Measurements from ENCODE around the gene SAMD3. TPM values are rescaled to one million over a fixed set of nuclear protein-coding genes. Genes with fewer than 3 reads are reported as not detected.

The SAMD3 gene
- total and polyA plus RNA-seq, 2 donors (not counting 3 experiments of a cell fraction or from before 2014, with no cell fraction given), result not detected

DNA sequence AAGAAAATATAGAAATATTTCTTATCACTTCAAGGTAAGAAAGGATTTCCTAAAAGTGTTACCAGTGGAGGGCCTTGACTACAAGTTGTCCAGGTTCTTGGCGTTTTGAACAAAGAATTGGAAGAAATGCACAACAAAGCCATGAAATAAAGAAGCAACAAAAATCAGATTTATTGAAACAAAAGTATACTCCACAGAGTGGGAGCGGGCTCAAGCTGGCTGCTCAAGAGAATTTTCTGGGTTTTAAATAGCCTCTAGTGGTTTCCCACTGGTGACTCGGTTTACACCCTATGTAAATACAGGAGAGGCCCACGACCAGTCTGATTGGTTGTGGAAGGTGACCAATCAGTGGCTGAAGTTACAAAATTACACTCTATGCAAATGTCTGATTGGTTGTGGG lies 64.2 kb downstream of the SAMD3 start:
- Histone ChIP-seq H3K4me2 (ENCODE audit: insufficient read depth, low read length) (no peak overlapping the region), H2AFZ (ENCODE audit: low read depth, low read length) (no peak overlapping the region), H3K9ac (replicated peaks; ENCODE audit: extremely low read depth, insufficient read depth, low read length) (no peak overlapping the region), H3K27ac (ENCODE audit: insufficient read depth, low read depth, low read length) (no peak overlapping the region), H3K9me1 (replicated peaks; ENCODE audit: control insufficient read depth, extremely low read depth, insufficient read depth, low read length) (no peaks in the 10 kb centered on the region), H3K9me3 (replicated peaks; ENCODE audit: control insufficient read depth, insufficient read depth, low read length) (no peaks in the 10 kb centered on the region), H3K27me3 (ENCODE audit: control insufficient read depth in 2 of 2, insufficient read depth in 2 of 2, low read length in 2 of 2) (peaks cover 2 to 7% of the 10 kb centered on the region in 2 experiments), H3K79me2 (ENCODE audit: control insufficient read depth, insufficient read depth, low read length) (no peaks in the 10 kb centered on the region), H3K4me1 (ENCODE audit: control insufficient read depth, extremely low read depth, insufficient read depth, low read length) (no peaks in the 10 kb centered on the region), H4K20me1 (replicated peaks; ENCODE audit: control insufficient read depth, extremely low read depth, insufficient read depth, low read length) (no peaks in the 10 kb centered on the region), H3K36me3 (ENCODE audit: control insufficient read depth in 2 of 2, extremely low read depth in 1 of 2, insufficient read depth in 2 of 2, low read length in 2 of 2) (no peaks in the 10 kb centered on the region), H3K4me3 (replicated peaks in 1 of 3; ENCODE audit: insufficient read depth in 1 of 3, low read depth in 1 of 3, low read length in 3 of 3) (no peak overlapping the region)
- ChIA-PET POLR2A (no interaction called here), CTCF (no interaction called here)
- intact Hi-C loops (cut with micrococcal nuclease), result no loop called here
- dilution Hi-C loops (cut with MboI; ENCODE audit: extremely low pct_ligation_motif_present, low sequenced_read_pairs), result no loop called here
- FAIRE-seq (no peak), DNase-seq (ENCODE audit: low read depth, low spot score) (no peak)
- TF ChIP-seq, protein P1, sequence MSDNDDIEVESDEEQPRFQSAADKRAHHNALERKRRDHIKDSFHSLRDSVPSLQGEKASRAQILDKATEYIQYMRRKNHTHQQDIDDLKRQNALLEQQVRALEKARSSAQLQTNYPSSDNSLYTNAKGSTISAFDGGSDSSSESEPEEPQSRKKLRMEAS (IDR thresholded peaks at IDR 0.05; ENCODE audit: insufficient read depth, insufficient read length), result no peak
- TF ChIP-seq, protein P2, sequence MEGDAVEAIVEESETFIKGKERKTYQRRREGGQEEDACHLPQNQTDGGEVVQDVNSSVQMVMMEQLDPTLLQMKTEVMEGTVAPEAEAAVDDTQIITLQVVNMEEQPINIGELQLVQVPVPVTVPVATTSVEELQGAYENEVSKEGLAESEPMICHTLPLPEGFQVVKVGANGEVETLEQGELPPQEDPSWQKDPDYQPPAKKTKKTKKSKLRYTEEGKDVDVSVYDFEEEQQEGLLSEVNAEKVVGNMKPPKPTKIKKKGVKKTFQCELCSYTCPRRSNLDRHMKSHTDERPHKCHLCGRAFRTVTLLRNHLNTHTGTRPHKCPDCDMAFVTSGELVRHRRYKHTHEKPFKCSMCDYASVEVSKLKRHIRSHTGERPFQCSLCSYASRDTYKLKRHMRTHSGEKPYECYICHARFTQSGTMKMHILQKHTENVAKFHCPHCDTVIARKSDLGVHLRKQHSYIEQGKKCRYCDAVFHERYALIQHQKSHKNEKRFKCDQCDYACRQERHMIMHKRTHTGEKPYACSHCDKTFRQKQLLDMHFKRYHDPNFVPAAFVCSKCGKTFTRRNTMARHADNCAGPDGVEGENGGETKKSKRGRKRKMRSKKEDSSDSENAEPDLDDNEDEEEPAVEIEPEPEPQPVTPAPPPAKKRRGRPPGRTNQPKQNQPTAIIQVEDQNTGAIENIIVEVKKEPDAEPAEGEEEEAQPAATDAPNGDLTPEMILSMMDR (IDR thresholded peaks at IDR 0.05; ENCODE audit: extremely low read depth in 1 of 2, insufficient read depth in 1 of 2, low read depth in 1 of 2, low read length in 2 of 2), result no peak
- no TSS peak for BruUV-seq (replicated peaks)

DNA sequence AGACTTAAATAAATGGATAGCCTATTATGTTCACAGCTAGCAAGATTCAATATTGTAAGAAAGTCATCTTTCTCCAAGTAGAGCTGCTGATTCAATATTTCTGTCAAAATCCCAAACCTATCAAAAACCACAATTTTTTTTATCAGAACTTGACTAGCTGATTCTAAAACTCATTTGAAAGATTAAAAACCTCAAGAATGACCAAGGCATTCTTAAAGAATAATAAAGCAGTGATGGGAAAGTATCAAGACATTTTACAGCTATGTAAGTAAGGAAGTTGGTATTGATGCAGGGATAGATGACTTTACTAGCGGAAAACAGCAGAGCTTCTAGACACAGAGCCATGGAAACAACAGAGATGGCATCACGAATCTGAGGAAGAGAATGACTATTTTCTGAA lies 64.7 kb downstream of the SAMD3 start:
- H4K20me1 ChIP-seq (replicated peaks; ENCODE audit: control insufficient read depth, extremely low read depth, insufficient read depth, low read length), result no peaks in the 10 kb centered on the region
- no peaks in the 10 kb centered on the region for H3K36me3 ChIP-seq (ENCODE audit: control insufficient read depth in 2 of 2, extremely low read depth in 1 of 2, insufficient read depth in 2 of 2, low read length in 2 of 2)
- no peaks in the 10 kb centered on the region for H3K79me2 ChIP-seq (ENCODE audit: control insufficient read depth, insufficient read depth, low read length)
- ChIA-PET POLR2A (no interaction called here), CTCF (no interaction called here)
- no peak overlapping the region for H3K9ac ChIP-seq (replicated peaks; ENCODE audit: extremely low read depth, insufficient read depth, low read length)
- TF ChIP-seq JUN (IDR thresholded peaks at IDR 0.05; ENCODE audit: borderline replicate concordance, insufficient read depth, insufficient read length, low read depth) (no peak), EZH2 (IDR thresholded peaks at IDR 0.05; ENCODE audit: borderline replicate concordance, low read depth, low read length, severe bottlenecking) (no peak)
- H3K9me1 ChIP-seq (replicated peaks; ENCODE audit: control insufficient read depth, extremely low read depth, insufficient read depth, low read length), result no peaks in the 10 kb centered on the region
- intact Hi-C loops (cut with micrococcal nuclease), result no loop called here
- no peaks in the 10 kb centered on the region for H3K9me3 ChIP-seq (replicated peaks; ENCODE audit: control insufficient read depth, insufficient read depth, low read length)
- DNase-seq (ENCODE audit: low read depth, low spot score) (no peak), FAIRE-seq (no peak)
- no peak overlapping the region for H3K27ac ChIP-seq (ENCODE audit: insufficient read depth, low read depth, low read length)
- dilution Hi-C loops (cut with MboI; ENCODE audit: extremely low pct_ligation_motif_present, low sequenced_read_pairs), result no loop called here
- no TSS peak for BruUV-seq (replicated peaks)
- H3K4me3 ChIP-seq (replicated peaks in 1 of 3; ENCODE audit: insufficient read depth in 1 of 3, low read depth in 1 of 3, low read length in 3 of 3), result no peak overlapping the region
- no peaks in the 10 kb centered on the region for H3K4me1 ChIP-seq (ENCODE audit: control insufficient read depth, extremely low read depth, insufficient read depth, low read length)
- H2AFZ ChIP-seq (ENCODE audit: low read depth, low read length), result no peak overlapping the region
- H3K27me3 ChIP-seq (ENCODE audit: control insufficient read depth in 2 of 2, insufficient read depth in 2 of 2, low read length in 2 of 2), result peaks cover 2 to 7% of the 10 kb centered on the region in 2 experiments
- no peak overlapping the region for H3K4me2 ChIP-seq (ENCODE audit: insufficient read depth, low read length)

Data from endothelial cell of umbilical vein (primary cell).